Measurements from ENCODE around the gene APOA5. TPM values are rescaled to one million over a fixed set of nuclear protein-coding genes. Genes with fewer than 3 reads are reported as not detected.

APOA5 gene
- polyA plus RNA-seq, 3 donors: not detected

DNA sequence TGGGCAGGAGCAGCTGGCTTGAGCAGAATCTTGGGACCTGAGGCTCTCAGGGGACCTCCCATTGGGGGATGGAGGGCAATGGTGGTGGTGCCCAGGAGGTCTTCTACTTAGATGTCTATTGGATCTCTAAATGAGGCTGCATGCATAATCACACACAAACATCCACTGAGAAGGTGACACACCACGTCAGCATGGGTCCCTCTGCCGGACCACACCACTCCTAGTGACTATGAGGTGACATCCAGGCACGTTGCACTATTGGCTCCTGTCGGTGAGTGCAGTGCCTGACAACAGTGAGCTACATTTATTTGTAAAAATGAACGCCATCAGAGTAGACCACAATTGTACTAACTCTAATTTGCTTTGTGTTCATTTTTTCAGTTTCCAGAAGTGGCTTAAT is 33.8 kb upstream of the APOA5 start:
- 98% methylated on average over 5 of the region's 5 CpGs for WGBS (ENCODE audit: insufficient coverage)
- Histone ChIP-seq H3K27ac (ENCODE audit: low read depth in 1 of 2, low read length in 2 of 2) (no peak overlapping the region), H3K27me3 (ENCODE audit: control insufficient read depth in 2 of 2, insufficient read depth in 2 of 2, low read length in 2 of 2) (no peaks in the 10 kb centered on the region), H4K20me1 (ENCODE audit: insufficient read depth, low read length) (no peaks in the 10 kb centered on the region), H3K4me3 (replicated peaks in 1 of 3; ENCODE audit: low read depth in 2 of 3, low read length in 3 of 3) (no peak overlapping the region), H3K4me2 (replicated peaks; ENCODE audit: extremely low read depth, low read length, poor library complexity, severe bottlenecking) (no peak overlapping the region), H3K4me1 (ENCODE audit: control insufficient read depth in 1 of 2, insufficient read depth in 2 of 2, low read length in 2 of 2) (no peaks in the 10 kb centered on the region), H2AFZ (ENCODE audit: insufficient read depth, low read depth, low read length, poor library complexity, severe bottlenecking) (no peak overlapping the region), H3K36me3 (replicated peaks in 1 of 2; ENCODE audit: control insufficient read depth in 1 of 2, insufficient read depth in 2 of 2, low read length in 2 of 2) (no peaks in the 10 kb centered on the region), H3K79me2 (ENCODE audit: insufficient read depth, low read length) (no peaks in the 10 kb centered on the region), H3K9ac (ENCODE audit: insufficient read depth, low read length, poor library complexity, severe bottlenecking) (no peak overlapping the region), H3K9me3 (replicated peaks in 1 of 2; ENCODE audit: control insufficient read depth in 1 of 2, insufficient read depth in 1 of 2, low read length in 2 of 2) (no peaks in the 10 kb centered on the region)
- intact Hi-C loops (cut with micrococcal nuclease): no loop called here
- Mint-ChIP-seq H3K4me1 (no peaks in the 10 kb centered on the region), H3K9me3 (no peaks in the 10 kb centered on the region), H3K27me3 (ENCODE audit: low read depth in 3 of 3) (no peaks in the 10 kb centered on the region), H3K27ac (no peak overlapping the region), H3K4me3 (no peak overlapping the region), H3K36me3 (no peaks in the 10 kb centered on the region)
- TF ChIP-seq, protein P1, sequence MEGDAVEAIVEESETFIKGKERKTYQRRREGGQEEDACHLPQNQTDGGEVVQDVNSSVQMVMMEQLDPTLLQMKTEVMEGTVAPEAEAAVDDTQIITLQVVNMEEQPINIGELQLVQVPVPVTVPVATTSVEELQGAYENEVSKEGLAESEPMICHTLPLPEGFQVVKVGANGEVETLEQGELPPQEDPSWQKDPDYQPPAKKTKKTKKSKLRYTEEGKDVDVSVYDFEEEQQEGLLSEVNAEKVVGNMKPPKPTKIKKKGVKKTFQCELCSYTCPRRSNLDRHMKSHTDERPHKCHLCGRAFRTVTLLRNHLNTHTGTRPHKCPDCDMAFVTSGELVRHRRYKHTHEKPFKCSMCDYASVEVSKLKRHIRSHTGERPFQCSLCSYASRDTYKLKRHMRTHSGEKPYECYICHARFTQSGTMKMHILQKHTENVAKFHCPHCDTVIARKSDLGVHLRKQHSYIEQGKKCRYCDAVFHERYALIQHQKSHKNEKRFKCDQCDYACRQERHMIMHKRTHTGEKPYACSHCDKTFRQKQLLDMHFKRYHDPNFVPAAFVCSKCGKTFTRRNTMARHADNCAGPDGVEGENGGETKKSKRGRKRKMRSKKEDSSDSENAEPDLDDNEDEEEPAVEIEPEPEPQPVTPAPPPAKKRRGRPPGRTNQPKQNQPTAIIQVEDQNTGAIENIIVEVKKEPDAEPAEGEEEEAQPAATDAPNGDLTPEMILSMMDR (IDR thresholded peaks at IDR 0.05): no peak
- no peak for DNase-seq

DNA sequence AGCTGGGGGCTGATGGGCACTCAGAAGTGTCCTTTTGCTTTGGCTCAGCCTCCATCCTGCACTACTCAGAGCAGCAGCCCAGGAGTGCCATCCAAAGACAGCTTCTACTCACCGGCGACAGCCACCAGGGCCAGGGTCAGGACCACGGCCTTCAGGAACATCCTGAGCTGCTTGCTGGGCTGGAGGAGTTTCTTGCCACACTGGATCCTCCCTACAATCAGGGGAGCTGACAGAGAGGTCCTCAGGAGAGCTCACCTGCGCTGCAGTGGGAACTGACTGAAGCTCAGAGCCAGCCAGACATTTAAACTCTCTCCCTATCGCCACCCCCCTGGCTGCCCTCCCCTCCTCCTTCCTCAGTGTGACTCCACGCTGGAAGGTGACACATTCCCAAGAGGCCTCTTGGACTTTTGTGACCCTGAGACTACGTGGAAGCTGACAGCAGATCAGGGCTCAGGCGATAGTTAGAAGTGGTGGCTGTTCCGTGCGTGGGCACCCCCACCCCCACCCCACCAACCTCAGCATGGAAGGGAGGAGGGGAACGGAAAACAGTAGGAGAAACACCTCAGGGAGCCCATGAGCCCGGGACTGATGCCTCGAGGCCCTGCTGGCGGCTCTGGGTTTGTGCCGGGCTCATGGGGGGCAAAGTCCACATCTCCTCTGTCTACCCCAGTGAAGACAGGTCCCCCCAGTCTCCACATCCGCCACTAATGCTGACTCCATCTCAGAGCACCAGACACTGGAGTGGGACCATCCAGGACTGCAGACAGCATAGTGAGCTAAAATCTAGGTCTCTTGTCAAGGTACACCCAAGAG is 31.6 kb upstream of the APOA5 start, which contains the start of gene APOA4:
Gene APOA4 (minus strand): TSS at position 274 of the 813 bp plus-strand sequence. CDS start 113 bp downstream, at position 161.
- H3K4me3 ChIP-seq (replicated peaks in 1 of 3; ENCODE audit: low read depth in 2 of 3, low read length in 3 of 3): no peak within 1 kb of the TSS
- TF ChIP-seq, protein P1 (IDR thresholded peaks at IDR 0.05): no peak
- DNase-seq: no peak
- no peaks in the 10 kb centered on the region for H3K36me3 ChIP-seq (replicated peaks in 1 of 2; ENCODE audit: control insufficient read depth in 1 of 2, insufficient read depth in 2 of 2, low read length in 2 of 2)
- no peak within 1 kb of the TSS for H2AFZ ChIP-seq (ENCODE audit: insufficient read depth, low read depth, low read length, poor library complexity, severe bottlenecking)
- H3K79me2 ChIP-seq (ENCODE audit: insufficient read depth, low read length): no peaks in the 10 kb centered on the region
- no peaks in the 10 kb centered on the region for H3K9me3 ChIP-seq (replicated peaks in 1 of 2; ENCODE audit: control insufficient read depth in 1 of 2, insufficient read depth in 1 of 2, low read length in 2 of 2)
- H3K4me1 ChIP-seq (ENCODE audit: control insufficient read depth in 1 of 2, insufficient read depth in 2 of 2, low read length in 2 of 2): no peaks in the 10 kb centered on the region
- H3K27ac ChIP-seq (ENCODE audit: low read depth in 1 of 2, low read length in 2 of 2): no peak within 1 kb of the TSS
- no peaks in the 10 kb centered on the region for H3K9me3 Mint-ChIP-seq
- H3K36me3 Mint-ChIP-seq: no peaks in the 10 kb centered on the region
- intact Hi-C loops (cut with micrococcal nuclease): no loop called here
- H4K20me1 ChIP-seq (ENCODE audit: insufficient read depth, low read length): no peaks in the 10 kb centered on the region
- peak within 1 kb of the TSS in 1 of 7 donors; percentile 5 for H3K27ac Mint-ChIP-seq
- 100% methylated on average over 4 of the region's 16 CpGs for WGBS (ENCODE audit: insufficient coverage)
- no peaks in the 10 kb centered on the region for H3K27me3 ChIP-seq (ENCODE audit: control insufficient read depth in 2 of 2, insufficient read depth in 2 of 2, low read length in 2 of 2)
- peaks cover 0 to 2% (median 0%) of the 10 kb centered on the region in 3 donors for H3K27me3 Mint-ChIP-seq (ENCODE audit: low read depth in 3 of 3)
- H3K4me1 Mint-ChIP-seq: no peaks in the 10 kb centered on the region
- H3K4me2 ChIP-seq (replicated peaks; ENCODE audit: extremely low read depth, low read length, poor library complexity, severe bottlenecking): no peak within 1 kb of the TSS
- no peak within 1 kb of the TSS for H3K9ac ChIP-seq (ENCODE audit: insufficient read depth, low read length, poor library complexity, severe bottlenecking)
- no peak within 1 kb of the TSS for H3K4me3 Mint-ChIP-seq
